ENCODE results near the gene UNKL.

DNA sequence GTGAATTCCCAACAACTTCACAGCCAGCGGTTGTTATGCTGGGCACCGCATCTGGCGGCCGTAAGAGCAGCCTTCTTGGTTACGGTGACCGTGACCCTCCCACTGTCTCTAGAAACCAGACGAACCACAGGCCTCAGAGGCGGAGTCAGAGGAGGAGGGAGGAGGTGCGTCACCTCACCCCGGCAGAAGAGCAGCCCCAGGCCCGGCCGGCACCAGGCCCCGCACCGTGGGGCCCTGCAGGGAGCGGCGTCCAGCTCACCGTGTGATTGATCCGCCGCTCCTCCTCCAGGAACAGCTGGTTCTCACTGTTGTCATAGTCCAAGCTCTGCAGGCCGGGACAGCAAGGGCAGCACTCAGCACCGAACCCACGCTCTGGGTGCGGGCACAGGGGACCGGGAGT lies 46.6 kb upstream of the UNKL start:
- no peak for TF ChIP-seq CHD2 (IDR thresholded peaks at IDR 0.05; ENCODE audit: low read length)
- no peak for TF ChIP-seq POLR2A (IDR thresholded peaks at IDR 0.05; ENCODE audit: control extremely low read depth in 1 of 2, low read depth in 2 of 2, low read length in 2 of 2)
- TF ChIP-seq EP300 (IDR thresholded peaks at IDR 0.05; ENCODE audit: borderline replicate concordance in 1 of 2, low read depth in 2 of 2, low read length in 2 of 2): no peak
- no peak for TF ChIP-seq POLR2AphosphoS5 (IDR thresholded peaks at IDR 0.05; ENCODE audit: low read depth, low read length)
- TF ChIP-seq, protein P1, sequence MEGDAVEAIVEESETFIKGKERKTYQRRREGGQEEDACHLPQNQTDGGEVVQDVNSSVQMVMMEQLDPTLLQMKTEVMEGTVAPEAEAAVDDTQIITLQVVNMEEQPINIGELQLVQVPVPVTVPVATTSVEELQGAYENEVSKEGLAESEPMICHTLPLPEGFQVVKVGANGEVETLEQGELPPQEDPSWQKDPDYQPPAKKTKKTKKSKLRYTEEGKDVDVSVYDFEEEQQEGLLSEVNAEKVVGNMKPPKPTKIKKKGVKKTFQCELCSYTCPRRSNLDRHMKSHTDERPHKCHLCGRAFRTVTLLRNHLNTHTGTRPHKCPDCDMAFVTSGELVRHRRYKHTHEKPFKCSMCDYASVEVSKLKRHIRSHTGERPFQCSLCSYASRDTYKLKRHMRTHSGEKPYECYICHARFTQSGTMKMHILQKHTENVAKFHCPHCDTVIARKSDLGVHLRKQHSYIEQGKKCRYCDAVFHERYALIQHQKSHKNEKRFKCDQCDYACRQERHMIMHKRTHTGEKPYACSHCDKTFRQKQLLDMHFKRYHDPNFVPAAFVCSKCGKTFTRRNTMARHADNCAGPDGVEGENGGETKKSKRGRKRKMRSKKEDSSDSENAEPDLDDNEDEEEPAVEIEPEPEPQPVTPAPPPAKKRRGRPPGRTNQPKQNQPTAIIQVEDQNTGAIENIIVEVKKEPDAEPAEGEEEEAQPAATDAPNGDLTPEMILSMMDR (IDR thresholded peaks at IDR 0.05; ENCODE audit: control extremely low read depth in 1 of 3, insufficient read depth in 1 of 3, low read depth in 1 of 3, low read length in 3 of 3): no peak
- no peak for TF ChIP-seq KDM5A (IDR thresholded peaks at IDR 0.05; ENCODE audit: low read length)
- no peak for TF ChIP-seq TBP (IDR thresholded peaks at IDR 0.05; ENCODE audit: low read depth, low read length)
- TF ChIP-seq FOSL1 (IDR thresholded peaks at IDR 0.05; ENCODE audit: insufficient read depth, low read depth, low read length): no peak
- TF ChIP-seq, protein P2, sequence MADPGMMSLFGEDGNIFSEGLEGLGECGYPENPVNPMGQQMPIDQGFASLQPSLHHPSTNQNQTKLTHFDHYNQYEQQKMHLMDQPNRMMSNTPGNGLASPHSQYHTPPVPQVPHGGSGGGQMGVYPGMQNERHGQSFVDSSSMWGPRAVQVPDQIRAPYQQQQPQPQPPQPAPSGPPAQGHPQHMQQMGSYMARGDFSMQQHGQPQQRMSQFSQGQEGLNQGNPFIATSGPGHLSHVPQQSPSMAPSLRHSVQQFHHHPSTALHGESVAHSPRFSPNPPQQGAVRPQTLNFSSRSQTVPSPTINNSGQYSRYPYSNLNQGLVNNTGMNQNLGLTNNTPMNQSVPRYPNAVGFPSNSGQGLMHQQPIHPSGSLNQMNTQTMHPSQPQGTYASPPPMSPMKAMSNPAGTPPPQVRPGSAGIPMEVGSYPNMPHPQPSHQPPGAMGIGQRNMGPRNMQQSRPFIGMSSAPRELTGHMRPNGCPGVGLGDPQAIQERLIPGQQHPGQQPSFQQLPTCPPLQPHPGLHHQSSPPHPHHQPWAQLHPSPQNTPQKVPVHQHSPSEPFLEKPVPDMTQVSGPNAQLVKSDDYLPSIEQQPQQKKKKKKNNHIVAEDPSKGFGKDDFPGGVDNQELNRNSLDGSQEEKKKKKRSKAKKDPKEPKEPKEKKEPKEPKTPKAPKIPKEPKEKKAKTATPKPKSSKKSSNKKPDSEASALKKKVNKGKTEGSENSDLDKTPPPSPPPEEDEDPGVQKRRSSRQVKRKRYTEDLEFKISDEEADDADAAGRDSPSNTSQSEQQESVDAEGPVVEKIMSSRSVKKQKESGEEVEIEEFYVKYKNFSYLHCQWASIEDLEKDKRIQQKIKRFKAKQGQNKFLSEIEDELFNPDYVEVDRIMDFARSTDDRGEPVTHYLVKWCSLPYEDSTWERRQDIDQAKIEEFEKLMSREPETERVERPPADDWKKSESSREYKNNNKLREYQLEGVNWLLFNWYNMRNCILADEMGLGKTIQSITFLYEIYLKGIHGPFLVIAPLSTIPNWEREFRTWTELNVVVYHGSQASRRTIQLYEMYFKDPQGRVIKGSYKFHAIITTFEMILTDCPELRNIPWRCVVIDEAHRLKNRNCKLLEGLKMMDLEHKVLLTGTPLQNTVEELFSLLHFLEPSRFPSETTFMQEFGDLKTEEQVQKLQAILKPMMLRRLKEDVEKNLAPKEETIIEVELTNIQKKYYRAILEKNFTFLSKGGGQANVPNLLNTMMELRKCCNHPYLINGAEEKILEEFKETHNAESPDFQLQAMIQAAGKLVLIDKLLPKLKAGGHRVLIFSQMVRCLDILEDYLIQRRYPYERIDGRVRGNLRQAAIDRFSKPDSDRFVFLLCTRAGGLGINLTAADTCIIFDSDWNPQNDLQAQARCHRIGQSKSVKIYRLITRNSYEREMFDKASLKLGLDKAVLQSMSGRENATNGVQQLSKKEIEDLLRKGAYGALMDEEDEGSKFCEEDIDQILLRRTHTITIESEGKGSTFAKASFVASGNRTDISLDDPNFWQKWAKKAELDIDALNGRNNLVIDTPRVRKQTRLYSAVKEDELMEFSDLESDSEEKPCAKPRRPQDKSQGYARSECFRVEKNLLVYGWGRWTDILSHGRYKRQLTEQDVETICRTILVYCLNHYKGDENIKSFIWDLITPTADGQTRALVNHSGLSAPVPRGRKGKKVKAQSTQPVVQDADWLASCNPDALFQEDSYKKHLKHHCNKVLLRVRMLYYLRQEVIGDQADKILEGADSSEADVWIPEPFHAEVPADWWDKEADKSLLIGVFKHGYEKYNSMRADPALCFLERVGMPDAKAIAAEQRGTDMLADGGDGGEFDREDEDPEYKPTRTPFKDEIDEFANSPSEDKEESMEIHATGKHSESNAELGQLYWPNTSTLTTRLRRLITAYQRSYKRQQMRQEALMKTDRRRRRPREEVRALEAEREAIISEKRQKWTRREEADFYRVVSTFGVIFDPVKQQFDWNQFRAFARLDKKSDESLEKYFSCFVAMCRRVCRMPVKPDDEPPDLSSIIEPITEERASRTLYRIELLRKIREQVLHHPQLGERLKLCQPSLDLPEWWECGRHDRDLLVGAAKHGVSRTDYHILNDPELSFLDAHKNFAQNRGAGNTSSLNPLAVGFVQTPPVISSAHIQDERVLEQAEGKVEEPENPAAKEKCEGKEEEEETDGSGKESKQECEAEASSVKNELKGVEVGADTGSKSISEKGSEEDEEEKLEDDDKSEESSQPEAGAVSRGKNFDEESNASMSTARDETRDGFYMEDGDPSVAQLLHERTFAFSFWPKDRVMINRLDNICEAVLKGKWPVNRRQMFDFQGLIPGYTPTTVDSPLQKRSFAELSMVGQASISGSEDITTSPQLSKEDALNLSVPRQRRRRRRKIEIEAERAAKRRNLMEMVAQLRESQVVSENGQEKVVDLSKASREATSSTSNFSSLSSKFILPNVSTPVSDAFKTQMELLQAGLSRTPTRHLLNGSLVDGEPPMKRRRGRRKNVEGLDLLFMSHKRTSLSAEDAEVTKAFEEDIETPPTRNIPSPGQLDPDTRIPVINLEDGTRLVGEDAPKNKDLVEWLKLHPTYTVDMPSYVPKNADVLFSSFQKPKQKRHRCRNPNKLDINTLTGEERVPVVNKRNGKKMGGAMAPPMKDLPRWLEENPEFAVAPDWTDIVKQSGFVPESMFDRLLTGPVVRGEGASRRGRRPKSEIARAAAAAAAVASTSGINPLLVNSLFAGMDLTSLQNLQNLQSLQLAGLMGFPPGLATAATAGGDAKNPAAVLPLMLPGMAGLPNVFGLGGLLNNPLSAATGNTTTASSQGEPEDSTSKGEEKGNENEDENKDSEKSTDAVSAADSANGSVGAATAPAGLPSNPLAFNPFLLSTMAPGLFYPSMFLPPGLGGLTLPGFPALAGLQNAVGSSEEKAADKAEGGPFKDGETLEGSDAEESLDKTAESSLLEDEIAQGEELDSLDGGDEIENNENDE (IDR thresholded peaks at IDR 0.05; ENCODE audit: insufficient replicate concordance, low read length): no peak
- TF ChIP-seq RXRA (IDR thresholded peaks at IDR 0.05; ENCODE audit: insufficient read depth, low read depth, low read length): no peak
- TF ChIP-seq MAX (IDR thresholded peaks at IDR 0.05): no peak
